Keratinocyte (primary cell): ENCODE results near the gene HMG20A.

ENCODE experiments used
- EZH2 ChIP-seq: IDR thresholded peaks from one replicate; pipeline ENCODE4 v1.6.1; 2012; ENCODE audit warnings: inconsistent platforms, mild to moderate bottlenecking, low read length, moderate library complexity
- TF ChIP-seq, protein P1 (sequence below), 3 experiments: IDR thresholded peaks in 1 of 3; conservative IDR thresholded peaks in 1 of 3; optimal IDR thresholded peaks in 1 of 3; 2 replicates in 2 of 3; 3 replicates in 1 of 3; pipeline versions ENCODE3 to v1.5.1; 2011; ENCODE audit warnings: low read length in 3 of 3, mild to moderate bottlenecking in 3 of 3, moderate library complexity in 2 of 3, control low read depth in 1 of 3, inconsistent platforms in 1 of 3; ENCODE audit not compliant: insufficient read depth in 2 of 3; ENCODE audit errors: extremely low read depth in 1 of 3

DNA sequence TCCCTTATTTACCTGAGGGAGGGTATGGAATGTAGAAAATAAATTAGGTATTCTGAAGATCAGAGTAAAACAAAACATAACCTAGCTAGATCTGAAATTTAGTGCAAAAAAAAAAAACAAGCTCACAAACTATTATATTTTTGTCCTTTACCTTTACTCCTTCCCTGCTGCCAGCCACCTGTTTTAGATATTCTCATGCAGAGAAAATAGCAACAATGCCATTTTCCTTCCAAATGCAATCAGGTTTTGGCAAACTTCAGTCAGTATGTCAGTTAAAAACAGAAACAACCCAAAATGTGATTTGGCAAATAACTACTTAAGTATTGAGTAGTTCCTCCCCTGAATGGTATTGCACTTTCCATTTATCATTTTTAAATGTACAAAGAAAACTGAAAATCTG is 36.6 kb upstream of the HMG20A start:
- TF ChIP-seq EZH2 = no peak
- TF ChIP-seq, protein P1, sequence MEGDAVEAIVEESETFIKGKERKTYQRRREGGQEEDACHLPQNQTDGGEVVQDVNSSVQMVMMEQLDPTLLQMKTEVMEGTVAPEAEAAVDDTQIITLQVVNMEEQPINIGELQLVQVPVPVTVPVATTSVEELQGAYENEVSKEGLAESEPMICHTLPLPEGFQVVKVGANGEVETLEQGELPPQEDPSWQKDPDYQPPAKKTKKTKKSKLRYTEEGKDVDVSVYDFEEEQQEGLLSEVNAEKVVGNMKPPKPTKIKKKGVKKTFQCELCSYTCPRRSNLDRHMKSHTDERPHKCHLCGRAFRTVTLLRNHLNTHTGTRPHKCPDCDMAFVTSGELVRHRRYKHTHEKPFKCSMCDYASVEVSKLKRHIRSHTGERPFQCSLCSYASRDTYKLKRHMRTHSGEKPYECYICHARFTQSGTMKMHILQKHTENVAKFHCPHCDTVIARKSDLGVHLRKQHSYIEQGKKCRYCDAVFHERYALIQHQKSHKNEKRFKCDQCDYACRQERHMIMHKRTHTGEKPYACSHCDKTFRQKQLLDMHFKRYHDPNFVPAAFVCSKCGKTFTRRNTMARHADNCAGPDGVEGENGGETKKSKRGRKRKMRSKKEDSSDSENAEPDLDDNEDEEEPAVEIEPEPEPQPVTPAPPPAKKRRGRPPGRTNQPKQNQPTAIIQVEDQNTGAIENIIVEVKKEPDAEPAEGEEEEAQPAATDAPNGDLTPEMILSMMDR (optimal IDR thresholded peaks at IDR 0.05 in 1 of 3, IDR thresholded peaks at IDR 0.05 in 1 of 3, conservative IDR thresholded peaks at IDR 0.05 in 1 of 3; ENCODE audit: extremely low read depth in 1 of 3, insufficient read depth in 2 of 3, low read length in 3 of 3) = no peak
